Adrenal gland (tissue), 12 donors: ENCODE results near the gene FMN2. TPM values are rescaled to one million over a fixed set of nuclear protein-coding genes. Genes with fewer than 3 reads are reported as not detected.

Source experiments
- DNase-seq, 7 donors: peaks; one replicate each; pipeline ENCODE4 v3.0.0-alpha.2; 2019 to 2020
- H3K27ac ChIP-seq, 5 donors: fragments of 200-600 bp; sonication (generic) in 4 of 5; 1 replicate in 3 of 5; 2 replicates in 2 of 5; pipeline versions ENCODE4 v1.5.1 to v1.8.0; 2016 to 2020; ENCODE audit warnings: mild to moderate bottlenecking in 1 of 5
- H3K27me3 ChIP-seq: fragments of 200-600 bp; 2 replicates; pipeline ENCODE4 v1.8.0; 2021
- H3K36me3 ChIP-seq, 2 donors: fragments of 200-600 bp; replicated peaks in 1 of 2; 1 replicate in 1 of 2; 2 replicates in 1 of 2; pipeline versions ENCODE4 v1.5.1 to v1.8.0; 2018 to 2022
- H3K4me1 ChIP-seq, 2 donors: fragments of 200-600 bp; replicated peaks in 1 of 2; 1 replicate in 1 of 2; 2 replicates in 1 of 2; pipeline versions ENCODE4 v1.5.1 to v1.8.0; 2018 to 2021
- H3K4me3 ChIP-seq, 4 donors: fragments of 200-600 bp; sonication (generic) in 3 of 4; one replicate each; pipeline ENCODE4 v1.5.1; 2016 to 2018
- H3K9me3 ChIP-seq, 3 donors: fragments of 200-600 bp; sonication (generic) in 1 of 3; replicated peaks in 1 of 3; 1 replicate in 2 of 3; 2 replicates in 1 of 3; pipeline versions ENCODE4 v1.5.1 to v1.8.0; 2016 to 2021
- POLR2A ChIP-seq, 2 donors: fragments of 450-650 bp; IDR thresholded peaks; one replicate each; pipeline ENCODE4 v1.6.1; 2017; ENCODE audit warnings: antibody characterized with exemption in 2 of 2, mild to moderate bottlenecking in 2 of 2, moderate library complexity in 1 of 2
- WGBS, 4 donors: extraction: QIAGEN DNeasy Blood & Tissue Kit in 2 of 4; methylation state at CpG; one replicate each; pipeline versions ENCODE4 v1.1.5 to v1.1.7; 2013 to 2017; 5-methylcytosine and 5-hydroxymethylcytosine counted together
- intact Hi-C, 2 donors: fragments of 100-400 bp; cut with DNase I; formaldehyde crosslinking; loops; one replicate each; pipeline versions ENCODE4 v1.14.1 to v1.15.0; 2022 to 2023
- polyA plus RNA-seq, 3 donors: library from polyadenylated mRNA; stranded (reverse); fragments of 200-250 nt in 2 of 3; fragments of 350-450 nt in 1 of 3; fragmentation: Illumina TruSeq in 1 of 3; extraction: RNeasy Lipid Tissue Mini Kit (QIAGEN cat#74804) in 1 of 3; gene quantifications; one replicate each; pipeline ENCODE4 v1.2.3, GENCODE V29; 2013 to 2014
- total RNA-seq, 9 donors: library from RNA; depleted of rRNA in 4 of 9; stranded (reverse); fragments of >200 nt in 4 of 9; fragments of 120-200 nt in 1 of 9; fragmentation: NEBNext Ultra II Directional in 1 of 9; extraction: Animal tissue kit (Norgen Biotek cat#: 25700) in 1 of 9; gene quantifications; one replicate each; pipeline versions ENCODE4 v1.1.0 to v1.2.4, GENCODE V29; 2013 to 2023
- TF ChIP-seq, protein P1 (sequence below), 6 experiments: fragments of 450-650 bp in 4 of 6; fragments of 200-600 bp in 2 of 6; sonication (generic) in 1 of 6; IDR thresholded peaks; 1 replicate in 5 of 6; 2 replicates in 1 of 6; pipeline versions ENCODE4 v1.5.1 to v1.8.0; 2016 to 2021; ENCODE audit warnings: antibody characterized with exemption in 6 of 6, mild to moderate bottlenecking in 2 of 6, moderate library complexity in 1 of 6
- donor health status: healthy with polysubstance abuse.
- donor health status: Bipolar disorder and iron deficiency.
- donor health status: DM: yes; HTN: yes; CAD: no.
- donor health status: DM: no; HTN: no; CAD: no.
- donor health status: DM: no; HTN: no; CAD: no.
- donor health status: DM: yes; HTN: yes; CAD: no.

The FMN2 gene
- total and polyA plus RNA-seq, 12 donors: 0.69 to 9.8 (median 3.1) TPM

DNA sequence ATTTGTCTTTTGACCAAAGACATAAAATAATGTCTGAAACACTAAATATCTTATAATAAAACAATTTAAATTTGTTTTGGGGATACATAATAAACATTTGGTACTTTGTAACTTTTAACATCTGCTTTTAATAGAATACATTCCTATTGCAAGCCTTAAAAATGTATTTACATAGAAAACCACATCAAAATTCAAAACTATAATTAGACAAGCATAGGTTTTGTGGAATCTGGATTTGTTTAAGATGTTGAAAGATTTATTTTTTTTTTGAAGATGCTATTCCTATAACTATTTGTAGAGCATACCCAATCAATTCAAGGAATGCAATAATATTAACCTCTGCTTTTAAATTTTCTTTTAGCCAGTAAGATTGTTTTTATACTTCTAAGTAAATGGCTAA lies 125.7 kb downstream of the FMN2 start:
- intact Hi-C loops: no loop called here
- Histone ChIP-seq H3K36me3 (no peaks in the 10 kb centered on the region), H3K27ac (no peak overlapping the region), H3K27me3 (no peaks in the 10 kb centered on the region), H3K4me3 (no peak overlapping the region), H3K9me3 (no peaks in the 10 kb centered on the region), H3K4me1 (no peaks in the 10 kb centered on the region)
- no peak for DNase-seq
- no peak for TF ChIP-seq POLR2A (IDR thresholded peaks at IDR 0.05)
- TF ChIP-seq, protein P1, sequence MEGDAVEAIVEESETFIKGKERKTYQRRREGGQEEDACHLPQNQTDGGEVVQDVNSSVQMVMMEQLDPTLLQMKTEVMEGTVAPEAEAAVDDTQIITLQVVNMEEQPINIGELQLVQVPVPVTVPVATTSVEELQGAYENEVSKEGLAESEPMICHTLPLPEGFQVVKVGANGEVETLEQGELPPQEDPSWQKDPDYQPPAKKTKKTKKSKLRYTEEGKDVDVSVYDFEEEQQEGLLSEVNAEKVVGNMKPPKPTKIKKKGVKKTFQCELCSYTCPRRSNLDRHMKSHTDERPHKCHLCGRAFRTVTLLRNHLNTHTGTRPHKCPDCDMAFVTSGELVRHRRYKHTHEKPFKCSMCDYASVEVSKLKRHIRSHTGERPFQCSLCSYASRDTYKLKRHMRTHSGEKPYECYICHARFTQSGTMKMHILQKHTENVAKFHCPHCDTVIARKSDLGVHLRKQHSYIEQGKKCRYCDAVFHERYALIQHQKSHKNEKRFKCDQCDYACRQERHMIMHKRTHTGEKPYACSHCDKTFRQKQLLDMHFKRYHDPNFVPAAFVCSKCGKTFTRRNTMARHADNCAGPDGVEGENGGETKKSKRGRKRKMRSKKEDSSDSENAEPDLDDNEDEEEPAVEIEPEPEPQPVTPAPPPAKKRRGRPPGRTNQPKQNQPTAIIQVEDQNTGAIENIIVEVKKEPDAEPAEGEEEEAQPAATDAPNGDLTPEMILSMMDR (IDR thresholded peaks at IDR 0.05): no peak

DNA sequence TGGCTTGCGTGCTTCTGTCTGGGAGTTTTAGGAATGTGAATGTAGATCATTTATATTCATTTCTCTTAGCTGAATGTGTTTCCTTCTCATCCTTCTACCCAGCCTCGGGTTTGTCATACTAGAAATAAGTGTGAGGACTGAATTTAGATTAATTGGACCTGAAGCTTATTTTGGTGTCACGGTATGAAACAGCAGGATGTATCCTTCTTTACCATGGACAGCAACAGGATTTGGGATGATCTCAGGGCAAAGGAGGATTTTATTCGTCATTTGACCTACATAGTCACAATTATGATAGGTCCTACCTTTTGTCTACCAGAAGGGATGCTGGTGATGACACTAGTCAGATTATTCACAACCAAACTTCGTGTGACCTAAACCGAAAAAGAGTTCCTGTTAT lies 127.4 kb downstream of the FMN2 start:
- Histone ChIP-seq H3K4me3 (no peak overlapping the region), H3K9me3 (no peaks in the 10 kb centered on the region), H3K36me3 (no peaks in the 10 kb centered on the region), H3K27me3 (no peaks in the 10 kb centered on the region), H3K27ac (no peak overlapping the region), H3K4me1 (no peaks in the 10 kb centered on the region)
- no peak for TF ChIP-seq POLR2A (IDR thresholded peaks at IDR 0.05)
- TF ChIP-seq, protein P1 (IDR thresholded peaks at IDR 0.05): no peak
- intact Hi-C loops: no loop called here
- no peak for DNase-seq
- 51 to 72% (median 65%) methylated on average over 6 of the region's 6 CpGs for WGBS, 4 donors

DNA sequence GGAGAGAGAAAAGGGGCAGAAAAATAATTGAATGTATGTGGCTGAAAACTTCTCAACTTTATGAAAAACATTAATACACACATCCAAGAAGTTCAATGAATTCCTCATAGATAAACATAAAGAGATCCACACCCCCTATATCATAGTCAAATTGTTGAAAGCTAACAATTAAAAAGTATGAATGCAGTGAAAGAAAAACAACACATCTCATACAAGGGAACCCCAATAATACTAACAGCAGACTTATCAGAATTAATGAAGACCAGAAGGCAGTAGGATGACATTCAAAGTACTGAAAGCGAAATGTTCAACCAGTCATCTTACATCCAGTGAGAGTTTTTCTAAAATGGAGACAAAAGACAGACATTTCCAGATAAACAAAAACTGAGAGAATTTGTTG lies 134.4 kb downstream of the FMN2 start:
- no peak overlapping the region for H3K27ac ChIP-seq
- no peaks in the 10 kb centered on the region for H3K27me3 ChIP-seq

DNA sequence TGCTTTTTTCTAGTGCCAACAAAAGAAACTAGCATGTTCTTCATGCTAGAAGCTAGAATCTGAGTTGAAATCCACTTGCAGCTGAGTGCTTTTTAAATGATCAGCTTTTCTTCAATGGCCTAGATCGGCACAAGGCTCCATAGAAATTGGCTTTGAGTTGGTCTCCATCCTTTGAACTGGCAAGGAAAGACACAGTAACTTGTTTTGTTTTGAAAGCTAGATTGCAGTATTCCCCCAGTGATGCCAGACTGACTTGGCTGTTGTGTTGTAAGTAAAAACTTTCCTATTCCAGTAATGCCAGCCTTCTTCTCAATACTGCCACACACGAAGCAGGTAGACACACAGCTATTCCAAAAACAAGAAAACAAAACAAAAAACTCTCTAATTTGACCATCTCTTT lies 139.1 kb downstream of the FMN2 start:
- Histone ChIP-seq H3K27ac (no peak overlapping the region), H3K4me1 (no peaks in the 10 kb centered on the region), H3K4me3 (no peak overlapping the region), H3K36me3 (no peaks in the 10 kb centered on the region), H3K9me3 (no peaks in the 10 kb centered on the region), H3K27me3 (no peaks in the 10 kb centered on the region)
- 79 to 88% (median 81%) methylated on average over 2 of the region's 2 CpGs for WGBS, 4 donors
- TF ChIP-seq, protein P1 (IDR thresholded peaks at IDR 0.05): no peak
- no peak for TF ChIP-seq POLR2A (IDR thresholded peaks at IDR 0.05)
- no peak for DNase-seq
- intact Hi-C loops: no loop called here

More for the DNA sequence above, 134.4 kb downstream of the FMN2 start:
- no peak for TF ChIP-seq POLR2A (IDR thresholded peaks at IDR 0.05)
- TF ChIP-seq, protein P1 (IDR thresholded peaks at IDR 0.05): no peak
- Histone ChIP-seq H3K9me3 (no peaks in the 10 kb centered on the region), H3K36me3 (no peaks in the 10 kb centered on the region), H3K4me1 (no peaks in the 10 kb centered on the region), H3K4me3 (no peak overlapping the region)
- DNase-seq: no peak
- 76 to 96% (median 83%) methylated on average over 1 of the region's 1 CpG for WGBS, 4 donors
- intact Hi-C loops: no loop called here
